Measurements from ENCODE around the gene ZNF280D. TPM values are rescaled to one million over a fixed set of nuclear protein-coding genes. Genes with fewer than 3 reads are reported as not detected.

ZNF280D gene
- total RNA-seq, 1 donor from 2014 or later: 25.1 TPM

DNA sequence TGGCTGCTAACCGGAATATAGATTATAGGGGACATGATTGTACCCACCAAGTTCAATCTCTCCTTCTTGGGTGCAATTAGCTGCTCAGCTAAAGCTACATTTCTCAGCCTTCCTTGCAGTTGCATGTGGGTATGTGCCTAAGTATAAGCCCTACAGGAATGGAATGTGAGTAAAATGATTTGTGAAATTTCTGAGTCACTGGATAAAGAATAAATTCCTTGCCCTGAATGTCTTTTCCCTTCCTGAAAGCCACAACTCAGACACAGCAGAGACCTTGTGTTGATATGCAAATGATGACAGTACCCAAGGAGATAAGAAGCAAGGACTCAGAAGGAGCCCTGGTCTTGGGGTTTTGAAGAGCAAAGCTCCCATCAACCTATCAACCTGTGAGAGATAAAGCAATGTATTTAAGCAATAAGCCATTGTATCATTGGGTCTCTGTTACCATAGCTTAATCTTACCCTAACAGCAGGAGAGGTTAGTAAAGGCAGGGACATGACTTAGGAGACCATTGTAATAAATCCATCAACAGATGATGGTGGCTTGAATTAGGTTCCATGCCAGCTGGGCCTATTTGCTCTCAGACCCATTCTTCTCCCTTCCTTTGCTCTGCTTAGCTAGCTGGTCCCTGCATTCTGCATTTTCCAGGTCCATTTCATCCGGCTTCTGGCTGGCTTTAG, 25.6 kb upstream of the ZNF280D start:
- Mint-ChIP-seq H3K9me3 (no peaks in the 10 kb centered on the region), H3K36me3 (no peaks in the 10 kb centered on the region), H3K27me3 (ENCODE audit: low read depth) (no peaks in the 10 kb centered on the region), H3K27ac (no peak overlapping the region), H3K4me1 (peaks cover 18% of the 10 kb centered on the region), H3K4me3 (no peak overlapping the region)
- TF ChIP-seq, protein P1, sequence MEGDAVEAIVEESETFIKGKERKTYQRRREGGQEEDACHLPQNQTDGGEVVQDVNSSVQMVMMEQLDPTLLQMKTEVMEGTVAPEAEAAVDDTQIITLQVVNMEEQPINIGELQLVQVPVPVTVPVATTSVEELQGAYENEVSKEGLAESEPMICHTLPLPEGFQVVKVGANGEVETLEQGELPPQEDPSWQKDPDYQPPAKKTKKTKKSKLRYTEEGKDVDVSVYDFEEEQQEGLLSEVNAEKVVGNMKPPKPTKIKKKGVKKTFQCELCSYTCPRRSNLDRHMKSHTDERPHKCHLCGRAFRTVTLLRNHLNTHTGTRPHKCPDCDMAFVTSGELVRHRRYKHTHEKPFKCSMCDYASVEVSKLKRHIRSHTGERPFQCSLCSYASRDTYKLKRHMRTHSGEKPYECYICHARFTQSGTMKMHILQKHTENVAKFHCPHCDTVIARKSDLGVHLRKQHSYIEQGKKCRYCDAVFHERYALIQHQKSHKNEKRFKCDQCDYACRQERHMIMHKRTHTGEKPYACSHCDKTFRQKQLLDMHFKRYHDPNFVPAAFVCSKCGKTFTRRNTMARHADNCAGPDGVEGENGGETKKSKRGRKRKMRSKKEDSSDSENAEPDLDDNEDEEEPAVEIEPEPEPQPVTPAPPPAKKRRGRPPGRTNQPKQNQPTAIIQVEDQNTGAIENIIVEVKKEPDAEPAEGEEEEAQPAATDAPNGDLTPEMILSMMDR (IDR thresholded peaks at IDR 0.05; ENCODE audit: unreplicated experiment): no peak
- DNase-seq (ENCODE audit: low spot score in 2 of 2, unreplicated experiment in 2 of 2): no peak

DNA sequence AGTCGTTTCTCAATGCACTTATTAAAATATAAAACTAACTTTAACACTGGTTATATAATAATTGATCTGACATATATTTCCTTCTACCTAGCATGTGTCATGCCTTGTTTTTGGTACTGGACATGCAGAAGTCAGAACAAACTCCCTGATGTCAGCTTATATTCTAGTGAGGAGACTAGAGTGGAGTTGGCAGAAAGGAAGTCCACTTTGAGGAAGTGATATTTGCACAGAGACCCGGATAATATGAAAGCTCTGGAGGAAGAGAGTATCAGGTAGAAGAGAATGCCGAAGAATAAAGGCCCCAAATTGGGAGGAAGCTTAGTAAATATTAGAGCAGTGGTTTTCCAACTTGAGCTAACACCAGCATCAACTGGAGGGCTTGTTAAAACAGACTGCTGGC, 24.6 kb upstream of the ZNF280D start:
- Mint-ChIP-seq H3K4me1 (peaks cover 18% of the 10 kb centered on the region), H3K4me3 (no peak overlapping the region), H3K36me3 (no peaks in the 10 kb centered on the region), H3K27ac (no peak overlapping the region), H3K27me3 (ENCODE audit: low read depth) (no peaks in the 10 kb centered on the region), H3K9me3 (no peaks in the 10 kb centered on the region)
- no peak for DNase-seq (ENCODE audit: low spot score in 2 of 2, unreplicated experiment in 2 of 2)
- TF ChIP-seq, protein P1 (IDR thresholded peaks at IDR 0.05; ENCODE audit: unreplicated experiment): no peak

DNA sequence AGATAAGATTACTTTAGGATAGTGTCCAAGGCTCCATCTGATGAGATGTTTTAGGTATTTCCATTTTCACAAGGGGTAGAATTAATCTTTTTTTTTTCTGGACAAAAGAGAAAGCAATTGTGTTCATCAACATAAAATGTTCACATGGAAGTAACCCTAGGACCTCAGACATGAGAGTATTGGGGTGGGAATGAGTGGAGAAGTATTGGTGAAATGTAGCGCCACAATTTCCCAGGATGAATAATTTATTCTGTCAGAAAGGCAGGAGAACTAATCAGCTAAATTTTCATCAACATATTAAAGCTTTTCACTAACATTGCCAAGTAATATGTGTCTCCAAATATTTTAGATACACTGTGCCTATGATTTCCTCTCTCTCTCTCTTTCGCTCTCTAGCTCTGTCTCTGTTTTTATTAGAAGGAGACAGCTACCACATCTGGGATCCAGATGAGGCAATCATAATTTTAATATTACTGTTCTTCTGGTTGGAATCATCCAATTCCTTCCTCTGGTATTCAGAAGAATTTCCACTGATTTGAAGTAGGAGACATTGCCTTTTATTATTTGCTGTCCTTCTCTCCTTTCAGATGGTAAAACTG, 21.6 kb upstream of the ZNF280D start:
- TF ChIP-seq, protein P1 (IDR thresholded peaks at IDR 0.05; ENCODE audit: unreplicated experiment): no peak
- DNase-seq (ENCODE audit: low spot score in 2 of 2, unreplicated experiment in 2 of 2): no peak
- no peaks in the 10 kb centered on the region for H3K9me3 Mint-ChIP-seq
- H3K27ac Mint-ChIP-seq: no peak overlapping the region
- peaks cover 10% of the 10 kb centered on the region for H3K4me1 Mint-ChIP-seq
- no peak overlapping the region for H3K4me3 Mint-ChIP-seq
- H3K36me3 Mint-ChIP-seq: no peaks in the 10 kb centered on the region
- no peaks in the 10 kb centered on the region for H3K27me3 Mint-ChIP-seq (ENCODE audit: low read depth)

DNA sequence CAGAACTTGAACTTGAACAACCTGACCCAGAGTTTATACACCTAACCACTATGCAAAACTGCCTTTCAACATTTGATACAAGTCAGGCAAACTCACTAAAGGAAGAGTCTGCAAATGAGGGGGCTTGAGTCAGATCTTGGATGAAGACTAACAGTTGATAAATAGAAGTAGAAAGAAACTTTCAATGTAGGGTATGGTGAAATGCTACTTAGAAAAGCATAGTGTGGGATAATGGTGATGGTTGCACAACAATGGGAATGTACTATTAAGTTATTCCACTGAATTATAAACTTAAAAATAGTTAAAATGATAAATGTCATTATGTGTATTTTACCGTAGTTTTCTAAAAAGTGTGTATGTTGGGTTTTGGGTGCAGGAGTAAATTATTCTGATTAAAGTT, 19.7 kb upstream of the ZNF280D start:
- peaks cover 4% of the 10 kb centered on the region for H3K4me1 Mint-ChIP-seq
- no peaks in the 10 kb centered on the region for H3K9me3 Mint-ChIP-seq

DNA sequence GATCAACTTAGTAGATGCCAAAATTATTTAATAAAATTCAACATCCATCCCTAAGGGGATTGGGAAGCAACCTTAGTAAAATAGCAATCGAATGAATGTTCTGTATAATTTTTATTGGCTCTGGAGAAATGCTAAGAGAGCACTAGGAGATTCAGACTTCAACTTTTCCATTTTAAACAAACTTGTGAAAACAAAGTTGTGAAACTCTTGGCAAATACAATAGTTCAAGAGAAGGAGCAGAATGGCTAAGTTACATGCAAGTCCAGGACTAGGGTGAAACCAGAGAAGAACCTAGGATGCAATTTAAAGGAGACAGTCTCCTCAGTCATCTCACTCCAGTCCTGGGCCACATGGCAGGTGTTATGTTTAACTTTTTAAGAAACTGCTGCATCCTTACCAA, 16.7 kb upstream of the ZNF280D start:
- Mint-ChIP-seq H3K9me3 (peaks cover 3% of the 10 kb centered on the region), H3K4me1 (peaks cover 6% of the 10 kb centered on the region), H3K27me3 (ENCODE audit: low read depth) (no peaks in the 10 kb centered on the region), H3K4me3 (no peak overlapping the region), H3K27ac (no peak overlapping the region), H3K36me3 (no peaks in the 10 kb centered on the region)
- TF ChIP-seq, protein P1 (IDR thresholded peaks at IDR 0.05; ENCODE audit: unreplicated experiment): no peak
- no peak for DNase-seq (ENCODE audit: low spot score in 2 of 2, unreplicated experiment in 2 of 2)

More for the DNA sequence above, 19.7 kb upstream of the ZNF280D start:
- H3K36me3 Mint-ChIP-seq: no peaks in the 10 kb centered on the region
- H3K27me3 Mint-ChIP-seq (ENCODE audit: low read depth): no peaks in the 10 kb centered on the region
- DNase-seq (ENCODE audit: low spot score in 2 of 2, unreplicated experiment in 2 of 2): no peak
- H3K4me3 Mint-ChIP-seq: no peak overlapping the region
- H3K27ac Mint-ChIP-seq: no peak overlapping the region
- TF ChIP-seq, protein P1 (IDR thresholded peaks at IDR 0.05; ENCODE audit: unreplicated experiment): no peak
